Vagina (tissue), 2 donors: Measurements from ENCODE around the gene ZNF594. TPM values are rescaled to one million over a fixed set of nuclear protein-coding genes. Genes with fewer than 3 reads are reported as not detected.
A peak's percentile ranks its signal among the peaks of the same experiment; 100 is the strongest.
"Not testable (repeated sequence)": the region's sequence is repeated elsewhere in the genome, so short reads cannot be mapped to it uniquely, and the experiment has no call there.

Source experiments
- DNase-seq, 2 donors: peaks; one replicate each; pipeline ENCODE4 v3.0.0-alpha.2; 2017; ENCODE audit errors: extremely low spot score in 2 of 2
- H3K27ac ChIP-seq: fragments of 200-600 bp; sonication (generic); one replicate; pipeline ENCODE4 v1.5.1; 2019
- H3K27me3 ChIP-seq: fragments of 200-600 bp; sonication (generic); one replicate; pipeline ENCODE4 v1.5.1; 2019
- H3K36me3 ChIP-seq, 2 donors: fragments of 200-600 bp; sonication (generic); one replicate each; pipeline ENCODE4 v1.5.1; 2017 to 2019
- H3K4me1 ChIP-seq: fragments of 200-600 bp; sonication (generic); one replicate; pipeline ENCODE4 v1.5.1; 2019
- H3K4me3 ChIP-seq, 2 donors: fragments of 200-600 bp; sonication (generic); 1 replicate in 1 of 2; 2 replicates in 1 of 2; pipeline ENCODE4 v1.5.1; 2016 to 2019
- H3K9me3 ChIP-seq: fragments of 200-600 bp; sonication (generic); one replicate; pipeline ENCODE4 v1.5.1; 2019
- CTCF ChIP-seq, 3 experiments: fragments of 450-650 bp in 2 of 3; fragments of 200-600 bp in 1 of 3; sonication (generic) in 1 of 3; IDR thresholded peaks; one replicate each; pipeline ENCODE4 v1.5.1; 2017 to 2019; ENCODE audit warnings: antibody characterized with exemption in 3 of 3, mild to moderate bottlenecking in 2 of 3, moderate library complexity in 2 of 3
- POLR2A ChIP-seq, 2 donors: fragments of 450-650 bp; IDR thresholded peaks; one replicate each; pipeline ENCODE4 v1.6.1; 2017; ENCODE audit warnings: antibody characterized with exemption in 2 of 2, mild to moderate bottlenecking in 2 of 2, moderate library complexity in 2 of 2
- POLR2AphosphoS5 ChIP-seq, 2 donors: sonication (generic); formaldehyde crosslinking; IDR thresholded peaks; one replicate each; pipeline ENCODE4 v1.9.0; 2017; ENCODE audit warnings: antibody characterized with exemption in 2 of 2, mild to moderate bottlenecking in 2 of 2, low read depth in 1 of 2; ENCODE audit not compliant: insufficient read depth in 1 of 2
- intact Hi-C: fragments of 100-400 bp; cut with DNase I; formaldehyde crosslinking; loops from one replicate; pipeline ENCODE4 v1.15.1; 2023
- total RNA-seq: library from RNA; depleted of rRNA; stranded (reverse); fragments of >200 nt; gene quantifications from one replicate; pipeline ENCODE4 v1.2.3, GENCODE V29; 2016

Gene ZNF594
- total RNA-seq, 1 donor from 2014 or later: 13.8 TPM

GRCh38 chr17:5234645-5235576, 43.2 kb upstream of the ZNF594 start, which contains the start of gene SCIMP:
TSS of gene SCIMP (minus strand) at chr17:5234860. CDS start at chr17:5234755, 105 bp downstream.
- H3K27me3 ChIP-seq: no peaks in the 10 kb centered on the region
- TF ChIP-seq POLR2A (IDR thresholded peaks at IDR 0.05) (no peak), POLR2AphosphoS5 (IDR thresholded peaks at IDR 0.05; ENCODE audit: insufficient read depth in 1 of 2, low read depth in 1 of 2) (peak in 1 of 2 donors; percentile 24), CTCF (IDR thresholded peaks at IDR 0.05) (no peak)
- intact Hi-C loops: no loop called here
- DNase-seq: no peak
- H3K36me3 ChIP-seq: no peaks in the 10 kb centered on the region
- H3K27ac ChIP-seq: no peak within 1 kb of the TSS
- no peaks in the 10 kb centered on the region for H3K9me3 ChIP-seq
- no peak within 1 kb of the TSS for H3K4me3 ChIP-seq
- H3K4me1 ChIP-seq: no peaks in the 10 kb centered on the region

- intact Hi-C loops, H3K4me1 ChIP-seq, H3K36me3 ChIP-seq, H3K4me3 ChIP-seq, DNase-seq, H3K27ac ChIP-seq, H3K9me3 ChIP-seq, H3K27me3 ChIP-seq: not testable (repeated sequence)
Observed at GRCh38 chr17:5233492-5233891, 41.8 kb upstream of the ZNF594 start.

GRCh38 chr17:5226940-5227878, 35.5 kb upstream of the ZNF594 start:
- TF ChIP-seq POLR2AphosphoS5 (IDR thresholded peaks at IDR 0.05; ENCODE audit: insufficient read depth in 1 of 2, low read depth in 1 of 2) (no peak), POLR2A (IDR thresholded peaks at IDR 0.05) (no peak), CTCF (IDR thresholded peaks at IDR 0.05) (no peak)
- Histone ChIP-seq H3K4me1 (no peaks in the 10 kb centered on the region), H3K36me3 (no peaks in the 10 kb centered on the region), H3K4me3 (no peak overlapping the region), H3K27ac (no peak overlapping the region), H3K9me3 (no peaks in the 10 kb centered on the region), H3K27me3 (no peaks in the 10 kb centered on the region)
- DNase-seq: no peak
- intact Hi-C loops: no loop called here

- Histone ChIP-seq H3K9me3 (no peaks in the 10 kb centered on the region), H3K27ac (no peak overlapping the region), H3K4me1 (no peaks in the 10 kb centered on the region), H3K27me3 (no peaks in the 10 kb centered on the region), H3K4me3 (no peak overlapping the region), H3K36me3 (no peaks in the 10 kb centered on the region)
- no peak for DNase-seq
- TF ChIP-seq POLR2AphosphoS5 (IDR thresholded peaks at IDR 0.05; ENCODE audit: insufficient read depth in 1 of 2, low read depth in 1 of 2): no peak
- TF ChIP-seq CTCF (IDR thresholded peaks at IDR 0.05): no peak
- no peak for TF ChIP-seq POLR2A (IDR thresholded peaks at IDR 0.05)
- intact Hi-C loops: no loop called here
Observed at GRCh38 chr17:5225668-5226457, 34.2 kb upstream of the ZNF594 start.

- H3K4me3 ChIP-seq, intact Hi-C loops, H3K27ac ChIP-seq, H3K27me3 ChIP-seq, H3K4me1 ChIP-seq, H3K9me3 ChIP-seq, H3K36me3 ChIP-seq, DNase-seq: not testable (repeated sequence)
Observed at GRCh38 chr17:5221912-5222311, 30.2 kb upstream of the ZNF594 start.
